ENCODE measurements around the gene SLC16A10. TPM values are rescaled to one million over a fixed set of nuclear protein-coding genes. Genes with fewer than 3 reads are reported as not detected.

SLC16A10 gene
- total RNA-seq, 1 donor from 2014 or later, result 11.9 TPM

- intact Hi-C loops (cut with DNase I), result no loop called here
- Histone ChIP-seq H3K9me3 (no peaks in the 10 kb centered on the region), H3K27ac (no peak overlapping the region), H3K4me1 (no peaks in the 10 kb centered on the region), H3K4me3 (no peak overlapping the region), H3K36me3 (peaks cover 43% of the 10 kb centered on the region), H3K27me3 (ENCODE audit: low read depth) (no peaks in the 10 kb centered on the region)
- DNase-seq, result no peak
- no peak for TF ChIP-seq CTCF (IDR thresholded peaks at IDR 0.05)
- ATAC-seq, result no peak
These were observed 180.5 kb downstream of the SLC16A10 start for GRCh38 chr6:111267764-111268333.

- Histone ChIP-seq H3K4me3 (no peak overlapping the region), H3K27me3 (ENCODE audit: low read depth) (no peaks in the 10 kb centered on the region), H3K4me1 (no peaks in the 10 kb centered on the region), H3K27ac (no peak overlapping the region), H3K36me3 (peaks cover 37% of the 10 kb centered on the region), H3K9me3 (peaks cover 14% of the 10 kb centered on the region)
- TF ChIP-seq CTCF (IDR thresholded peaks at IDR 0.05), result no peak
- DNase-seq (no peak), ATAC-seq (no peak)
- intact Hi-C loops (cut with DNase I), result no loop called here
These were observed 182.2 kb downstream of the SLC16A10 start for GRCh38 chr6:111269401-111269970.

- no peak for TF ChIP-seq CTCF (IDR thresholded peaks at IDR 0.05)
These were observed 182.8 kb downstream of the SLC16A10 start for GRCh38 chr6:111270121-111270520.

GRCh38 chr6:111274593-111275217 lies 187.4 kb downstream of the SLC16A10 start:
- intact Hi-C loops (cut with DNase I), result no loop called here
- H3K36me3 ChIP-seq, result peaks cover 43% of the 10 kb centered on the region
- peaks cover 20% of the 10 kb centered on the region for H3K9me3 ChIP-seq
- H3K4me1 ChIP-seq, result no peaks in the 10 kb centered on the region
- ATAC-seq, result no peak
- no peak overlapping the region for H3K4me3 ChIP-seq
- TF ChIP-seq CTCF (IDR thresholded peaks at IDR 0.05), result no peak
- no peak overlapping the region for H3K27ac ChIP-seq
- DNase-seq, result no peak
- H3K27me3 ChIP-seq (ENCODE audit: low read depth), result no peaks in the 10 kb centered on the region

More at GRCh38 chr6:111270121-111270520, 182.8 kb downstream of the SLC16A10 start:
- Histone ChIP-seq H3K4me1 (no peaks in the 10 kb centered on the region), H3K9me3 (peaks cover 20% of the 10 kb centered on the region), H3K27me3 (ENCODE audit: low read depth) (no peaks in the 10 kb centered on the region), H3K4me3 (no peak overlapping the region), H3K27ac (no peak overlapping the region), H3K36me3 (peaks cover 33% of the 10 kb centered on the region)
- no peak for DNase-seq
- intact Hi-C loops (cut with DNase I), result no loop called here
- ATAC-seq, result no peak

DNA sequence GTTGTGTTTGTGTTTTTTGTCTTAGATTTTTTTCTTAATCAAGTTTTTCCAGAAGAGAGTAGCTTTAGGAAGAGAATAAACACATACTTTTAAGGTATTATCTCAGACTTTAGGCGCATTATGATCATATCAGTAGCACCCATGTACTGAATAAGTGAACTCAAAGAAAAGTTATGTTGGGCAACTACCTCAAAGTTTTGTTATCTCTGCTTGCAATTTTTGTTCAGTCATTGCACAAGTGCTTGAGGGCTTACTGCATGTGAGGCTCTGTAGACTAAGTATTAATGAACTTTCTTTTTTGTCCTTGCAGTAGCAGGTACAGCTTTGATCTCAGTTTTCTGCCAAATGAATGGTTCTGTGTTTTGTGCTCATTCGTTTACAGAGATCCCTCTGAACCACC lies 189.0 kb downstream of the SLC16A10 start:
- ATAC-seq (no peak), DNase-seq (no peak)
- Histone ChIP-seq H3K36me3 (peaks cover 51% of the 10 kb centered on the region), H3K4me3 (no peak overlapping the region), H3K27me3 (ENCODE audit: low read depth) (no peaks in the 10 kb centered on the region), H3K4me1 (no peaks in the 10 kb centered on the region), H3K27ac (no peak overlapping the region), H3K9me3 (peaks cover 20% of the 10 kb centered on the region)
- no peak for TF ChIP-seq CTCF (IDR thresholded peaks at IDR 0.05)
- intact Hi-C loops (cut with DNase I), result no loop called here
